GM18868 (cell line): ENCODE results near the gene HEPACAM2.

ENCODE experiments used
- ATAC-seq: cut with Tn5 transposase; IDR thresholded peaks from one replicate; pipeline ENCODE4 v1.9.1; 2021; ENCODE audit warnings: mild to moderate bottlenecking, moderate library complexity; ENCODE audit not compliant: unreplicated experiment

Gene HEPACAM2

DNA sequence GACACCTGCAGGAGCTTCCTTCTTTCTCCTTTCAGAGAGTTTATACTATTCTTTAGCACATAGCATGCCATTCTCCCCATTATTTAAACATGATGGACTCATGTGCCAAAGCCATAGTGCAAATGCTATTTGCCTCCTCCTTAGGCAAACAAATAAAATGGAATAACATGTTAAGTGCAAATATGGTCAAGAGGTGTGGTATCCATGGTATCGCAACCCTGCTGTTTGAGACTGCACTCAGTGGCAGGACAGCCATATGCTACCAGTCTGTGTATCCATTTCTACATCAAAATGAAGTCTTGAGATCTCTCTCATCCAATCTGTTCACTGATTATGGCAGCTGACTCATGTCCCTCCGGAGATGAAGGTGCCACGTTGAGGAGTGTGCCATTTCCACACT, 22.8 kb downstream of the HEPACAM2 start:
- no peak for ATAC-seq

DNA sequence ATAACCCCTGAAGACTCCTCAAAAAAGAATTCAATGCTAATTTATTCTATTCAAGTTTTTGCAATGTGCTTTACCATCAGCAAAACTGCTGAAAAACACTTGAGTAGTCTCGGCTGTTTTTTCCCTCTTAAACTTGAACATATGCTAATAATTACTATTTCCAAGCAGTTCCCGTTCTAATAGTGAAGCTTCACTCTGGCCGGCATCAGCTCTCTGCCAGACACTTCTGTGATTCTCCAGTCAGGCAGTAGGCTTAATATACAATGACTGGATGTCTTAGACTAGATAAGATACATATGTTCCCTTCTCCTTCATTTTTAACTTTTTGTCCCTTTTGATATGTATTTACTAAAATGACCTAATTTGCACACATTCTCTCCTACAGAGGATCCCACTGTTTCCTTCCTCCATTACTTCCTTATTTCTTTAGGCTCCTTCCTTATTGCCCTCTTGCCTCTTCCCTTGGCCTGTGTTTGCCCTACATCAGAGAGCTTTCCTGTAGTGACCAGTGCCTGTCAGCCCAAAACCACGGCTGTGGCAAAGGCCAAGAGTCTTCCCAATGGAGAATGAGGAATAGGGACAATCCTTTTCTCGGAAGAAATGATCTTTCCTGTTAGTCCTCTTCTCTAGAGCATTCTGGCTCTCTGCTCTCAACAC, 23.5 kb downstream of the HEPACAM2 start:
- no peak for ATAC-seq

DNA sequence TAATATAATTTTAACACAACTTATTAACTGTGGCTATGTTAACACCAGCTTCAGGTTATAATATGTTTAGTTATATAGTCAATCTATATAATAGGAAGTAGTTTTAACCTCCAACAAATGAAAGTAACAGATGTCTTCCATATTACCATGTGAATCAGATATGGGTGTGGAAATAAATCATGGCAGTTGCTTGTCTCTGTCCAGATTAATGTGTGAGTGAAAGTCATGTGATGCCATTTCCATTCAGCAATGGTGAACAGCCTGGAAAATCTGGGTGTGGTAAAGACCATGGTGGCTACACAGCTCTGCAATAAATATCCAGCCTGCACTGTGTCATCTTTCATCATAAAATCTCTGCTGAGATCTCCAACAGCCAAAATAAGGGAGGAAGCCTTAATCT, 27.8 kb downstream of the HEPACAM2 start:
- ATAC-seq, result no peak

DNA sequence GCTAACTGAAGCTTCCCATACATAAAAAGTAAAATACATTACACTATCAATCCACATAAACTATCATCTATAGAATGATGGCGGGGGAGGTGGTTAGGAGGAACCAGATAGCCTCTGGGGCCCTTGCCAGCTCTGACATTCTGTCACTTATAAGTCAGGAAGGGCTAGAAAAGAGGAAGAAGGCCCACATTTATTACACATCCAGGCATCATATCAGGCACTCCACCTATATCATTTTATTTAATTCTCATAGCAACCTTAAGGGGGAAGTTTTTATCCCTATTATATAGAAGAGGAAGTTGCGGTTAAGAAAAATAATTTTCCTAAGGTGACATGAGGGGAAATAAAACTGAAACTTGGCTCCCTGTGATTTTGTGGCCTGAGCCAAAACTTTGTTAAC, 29.9 kb downstream of the HEPACAM2 start:
- no peak for ATAC-seq

DNA sequence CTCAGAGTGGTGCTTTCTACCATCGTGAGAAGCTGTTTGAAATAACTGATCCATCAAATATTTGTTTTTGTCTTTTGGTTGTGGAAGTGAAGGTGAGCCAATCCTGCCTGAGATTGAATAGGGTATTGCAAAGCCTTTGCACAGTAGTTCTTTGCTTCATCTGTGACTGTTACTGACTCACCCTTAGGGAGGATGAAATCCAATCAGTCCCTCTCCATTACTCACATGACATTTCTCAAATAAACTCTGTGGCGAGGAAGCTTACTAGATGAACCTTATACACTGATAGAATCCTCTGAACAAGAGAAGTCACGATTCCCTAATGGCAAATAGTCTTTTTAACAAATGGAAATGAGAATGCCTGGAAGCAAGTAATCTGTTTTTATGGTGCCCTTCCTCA, 31.9 kb downstream of the HEPACAM2 start:
- ATAC-seq, result no peak

DNA sequence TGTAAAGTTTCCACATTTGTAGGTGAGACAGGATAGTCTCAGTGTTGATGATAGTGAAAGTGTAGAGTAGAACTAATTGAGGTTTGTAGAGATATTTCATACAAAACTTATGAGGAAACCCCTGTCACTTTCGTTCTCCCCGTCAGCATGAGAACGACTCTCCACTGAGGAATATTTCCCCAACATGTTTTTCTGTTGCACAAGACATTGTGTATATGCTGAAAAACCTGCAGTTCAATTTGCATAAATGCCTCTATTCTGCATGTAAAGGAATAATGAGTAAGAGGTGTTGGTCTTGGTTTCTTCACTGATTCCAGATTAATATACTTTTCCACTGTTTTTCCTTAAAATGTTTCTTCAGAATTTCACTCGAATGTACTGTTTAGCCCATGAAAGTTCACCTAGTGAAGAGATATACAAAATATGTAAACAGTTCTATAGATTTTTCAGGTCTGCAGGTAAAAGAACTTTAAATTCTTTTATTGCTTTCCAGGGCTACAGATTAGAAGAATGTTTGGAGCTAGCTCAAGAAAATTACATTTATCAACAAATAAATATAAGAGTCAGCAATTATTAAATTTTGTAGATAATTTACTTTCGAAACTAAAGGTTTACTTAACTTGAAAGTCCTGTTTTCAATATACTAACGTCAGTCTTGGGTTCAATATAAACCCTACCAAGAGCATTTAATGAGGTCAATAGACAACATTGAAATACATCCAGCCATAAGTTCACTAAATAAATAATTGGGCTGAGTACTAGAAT, 37.2 kb downstream of the HEPACAM2 start:
- no peak for ATAC-seq

DNA sequence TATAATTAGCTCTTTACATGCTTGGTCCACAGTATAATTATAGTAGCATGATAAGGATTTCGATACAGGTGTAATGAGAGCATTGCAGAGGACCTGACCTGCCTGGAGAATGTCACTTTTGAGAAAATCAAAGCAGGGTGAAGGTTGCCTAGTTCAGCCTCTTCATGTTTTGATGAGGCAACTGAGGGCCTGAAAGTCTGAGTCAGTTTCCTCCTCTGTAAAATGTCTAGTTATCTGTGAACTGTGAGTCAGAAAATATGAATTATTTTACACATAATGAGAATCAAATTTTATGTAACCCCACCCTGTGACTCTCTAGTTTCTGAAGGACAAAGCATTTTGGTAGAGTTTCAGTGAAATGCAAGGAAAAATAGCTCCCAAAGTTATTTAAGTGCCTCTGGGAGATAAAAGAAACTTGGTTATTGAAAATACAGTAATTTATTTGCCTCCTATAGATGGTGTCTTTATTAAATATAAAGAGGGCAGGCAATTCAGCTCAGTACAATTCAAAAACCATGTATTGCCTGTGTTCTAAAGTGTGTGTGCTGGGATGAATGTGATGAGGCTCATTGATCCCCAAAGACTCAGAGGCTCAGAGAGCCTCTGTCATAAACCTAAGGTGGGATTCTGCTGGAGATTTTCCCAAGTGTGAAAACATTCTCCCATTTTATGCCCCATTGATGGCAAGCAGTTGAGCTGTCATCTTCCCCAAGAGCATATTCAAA, 40.8 kb downstream of the HEPACAM2 start:
- no peak for ATAC-seq

DNA sequence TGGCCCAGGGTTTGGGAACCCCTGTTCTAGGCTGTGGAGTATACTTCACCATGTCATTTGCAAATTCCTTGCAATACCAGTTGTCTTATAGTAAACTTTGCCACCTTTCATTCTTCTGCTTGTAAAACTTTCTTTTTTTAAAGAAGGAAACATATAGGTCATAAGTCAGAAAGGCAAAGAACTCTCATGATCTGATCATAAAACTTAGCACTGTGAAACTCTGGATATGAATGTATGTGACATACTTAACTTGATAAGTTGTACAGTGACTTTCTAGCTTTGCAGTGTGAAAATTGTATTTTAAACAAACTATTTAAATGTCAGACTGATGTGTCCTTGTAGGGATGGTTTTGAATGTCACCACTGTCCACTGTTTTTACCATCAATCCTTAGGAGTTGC, 47.1 kb downstream of the HEPACAM2 start:
- ATAC-seq, result no peak

DNA sequence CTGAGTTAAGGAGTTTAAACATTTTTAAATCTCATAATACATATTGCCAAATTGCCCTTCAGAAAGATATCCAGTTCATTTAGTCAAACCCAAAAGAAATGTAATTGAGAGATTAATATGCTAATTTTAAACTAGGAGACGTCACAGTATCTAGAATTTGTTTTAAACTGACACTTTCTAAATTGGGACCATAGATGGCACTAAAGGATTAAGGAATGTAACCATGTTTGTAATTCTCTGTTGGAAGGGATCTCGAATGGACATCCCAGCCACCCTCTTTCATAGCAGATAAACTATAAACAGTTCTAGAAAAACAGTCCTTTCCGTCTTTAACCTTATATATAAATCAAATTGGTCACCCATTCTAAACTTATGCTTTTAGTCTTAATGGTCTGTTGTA, 48.1 kb downstream of the HEPACAM2 start:
- no peak for ATAC-seq

DNA sequence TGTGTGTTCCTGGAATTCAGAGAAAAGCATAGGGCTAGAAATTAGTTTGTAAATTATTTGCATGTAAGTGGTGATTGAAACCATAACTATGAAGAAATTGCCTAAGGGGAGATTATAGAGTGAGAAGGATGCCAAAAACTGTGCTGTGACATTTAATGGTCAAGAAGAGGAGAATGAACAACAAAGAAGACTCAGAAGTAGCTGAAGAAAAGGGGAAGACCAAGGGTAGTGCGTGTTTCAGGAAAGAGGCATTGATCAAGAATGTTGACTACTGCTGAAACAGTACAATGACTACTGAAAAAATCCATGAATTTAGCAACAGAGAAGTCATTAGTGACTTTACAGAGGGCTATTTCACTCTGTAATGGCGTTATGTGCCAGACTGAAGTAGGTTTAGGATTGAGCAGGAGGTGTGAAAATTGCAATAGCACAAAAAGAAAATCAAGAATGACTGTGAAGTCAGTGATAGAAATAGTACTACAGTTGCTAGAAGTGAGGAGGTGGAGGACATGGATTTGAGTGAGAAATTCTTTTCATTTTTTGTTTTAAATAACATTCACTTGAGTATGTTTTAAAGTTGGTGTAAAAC, 49.2 kb downstream of the HEPACAM2 start:
- ATAC-seq, result no peak

DNA sequence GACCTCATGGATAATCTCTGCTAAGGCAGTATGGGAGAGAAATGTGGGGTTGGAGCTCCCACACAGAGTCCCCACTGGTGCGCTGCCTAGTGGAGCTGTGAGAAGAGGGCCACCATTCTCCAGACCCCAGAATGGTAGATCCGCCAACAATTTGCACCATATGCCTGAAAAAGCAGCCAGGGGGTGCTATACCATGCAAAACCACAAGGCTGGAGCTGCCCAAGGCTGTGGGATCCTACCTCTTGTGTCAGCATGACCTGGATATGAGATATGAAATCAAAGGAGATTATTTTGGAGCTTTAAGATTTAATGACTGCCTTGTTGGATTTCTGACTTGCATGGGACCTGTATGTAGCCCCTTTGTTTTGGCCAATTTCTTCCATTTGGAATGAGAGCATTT, 51.0 kb downstream of the HEPACAM2 start:
- ATAC-seq, result no peak

DNA sequence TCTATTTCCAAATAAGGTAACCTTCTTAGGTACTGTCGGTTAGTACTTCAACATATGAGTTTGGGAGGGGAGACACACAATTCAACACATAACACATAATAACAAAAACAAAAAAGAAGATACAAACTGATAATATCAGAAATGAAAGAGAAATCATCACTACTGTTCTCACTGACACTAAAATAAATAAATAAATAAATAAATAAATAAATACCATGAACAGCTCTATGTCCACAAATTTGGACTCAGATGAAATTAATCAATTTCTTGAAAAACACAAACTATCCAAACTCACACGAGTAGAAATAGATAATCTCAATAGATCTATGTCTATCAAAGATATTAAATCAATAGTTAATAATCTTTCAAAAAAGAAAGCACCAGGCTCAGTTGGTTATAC, 53.6 kb downstream of the HEPACAM2 start:
- no peak for ATAC-seq

DNA sequence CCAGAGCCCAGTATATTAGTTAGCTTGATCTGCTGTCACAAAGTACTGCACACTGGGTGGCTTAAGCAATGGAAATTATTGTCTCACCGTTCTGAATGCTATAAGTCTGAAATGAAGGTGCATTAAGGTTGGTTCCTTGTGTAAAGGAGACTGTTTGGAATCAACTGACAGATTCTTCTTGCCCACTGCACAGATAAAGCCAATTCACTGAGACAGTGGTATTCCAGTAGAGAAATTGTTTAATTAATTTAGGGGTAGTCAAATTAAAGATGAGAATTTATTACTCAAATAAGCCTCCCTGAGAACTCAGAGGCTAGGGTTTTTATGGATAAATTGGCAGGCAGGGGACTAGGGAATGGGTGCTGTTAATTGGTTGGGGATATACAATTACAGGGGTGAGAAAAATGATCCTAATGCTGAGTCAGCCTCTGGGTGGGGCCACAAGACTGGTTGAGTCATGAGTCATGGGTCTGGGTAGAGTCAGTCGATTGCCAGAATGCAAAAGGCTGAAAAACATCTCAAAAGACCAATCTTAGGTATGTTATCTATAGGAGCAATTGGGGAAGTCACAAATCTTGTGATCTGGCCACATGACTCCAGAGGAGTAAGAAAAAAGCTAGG, 54.6 kb downstream of the HEPACAM2 start:
- ATAC-seq, result no peak

DNA sequence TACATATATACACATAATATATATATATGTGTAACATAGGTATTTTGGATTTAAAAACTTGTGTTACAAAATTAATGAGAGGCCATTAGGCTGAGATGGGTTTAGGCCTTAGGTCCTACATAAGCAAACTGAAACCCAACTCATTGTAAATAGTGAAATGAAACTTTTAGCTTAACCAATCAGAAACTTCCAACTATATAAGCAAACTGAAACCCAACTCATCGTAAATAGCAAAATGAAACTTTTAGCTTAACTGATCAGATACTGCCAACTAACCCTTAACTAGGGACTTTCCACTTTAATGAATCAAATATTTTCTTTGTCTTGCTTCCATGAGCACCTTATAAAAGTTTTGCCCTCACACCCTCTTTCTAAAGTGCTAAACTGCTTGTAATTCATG, 60.8 kb downstream of the HEPACAM2 start:
- ATAC-seq, result peak; percentile 100

DNA sequence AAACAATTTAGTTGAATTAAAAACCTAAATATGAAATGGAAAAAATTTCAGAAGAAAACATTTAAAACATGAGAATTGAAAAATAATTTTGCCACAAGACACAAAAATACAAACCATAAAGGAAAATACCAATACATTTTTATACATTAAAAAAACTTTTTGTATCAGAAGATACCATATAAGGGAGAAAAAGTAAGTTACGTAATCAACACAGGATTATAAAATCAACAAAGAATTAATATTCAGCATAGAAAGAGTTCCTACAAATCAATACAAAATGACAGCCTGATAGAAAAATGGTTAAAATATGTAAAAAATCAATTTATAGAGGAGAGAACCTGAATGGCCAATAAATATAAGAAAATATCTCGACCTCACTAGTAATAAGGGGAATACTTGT, 61.5 kb downstream of the HEPACAM2 start:
- ATAC-seq, result no peak

DNA sequence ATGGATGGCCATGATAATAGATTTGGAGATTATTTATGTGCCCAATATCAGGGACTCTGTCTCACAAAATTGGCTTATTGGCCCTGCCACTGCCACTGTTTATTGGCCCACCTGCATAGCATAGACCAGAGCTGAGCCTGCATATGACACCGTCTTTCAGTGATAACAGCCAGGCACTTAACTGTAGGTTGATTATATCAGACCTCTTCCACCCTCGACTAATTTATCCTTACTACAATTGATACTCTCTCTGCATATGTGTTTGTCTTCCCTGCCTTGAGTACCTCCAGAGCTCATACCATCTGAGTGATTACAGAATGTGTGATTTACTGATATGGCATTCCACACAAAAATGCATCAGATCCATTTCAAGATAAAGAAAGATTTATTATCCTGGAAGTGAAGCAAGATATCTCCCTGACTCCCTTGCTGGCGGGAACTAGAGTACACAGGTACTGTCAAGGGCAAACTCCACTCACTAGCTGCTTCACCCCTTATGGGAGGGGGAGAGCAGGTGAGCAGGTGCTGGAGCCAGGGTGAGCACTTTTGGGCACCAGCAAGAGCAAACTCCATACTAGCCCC, 65.0 kb downstream of the HEPACAM2 start:
- ATAC-seq, result no peak

DNA sequence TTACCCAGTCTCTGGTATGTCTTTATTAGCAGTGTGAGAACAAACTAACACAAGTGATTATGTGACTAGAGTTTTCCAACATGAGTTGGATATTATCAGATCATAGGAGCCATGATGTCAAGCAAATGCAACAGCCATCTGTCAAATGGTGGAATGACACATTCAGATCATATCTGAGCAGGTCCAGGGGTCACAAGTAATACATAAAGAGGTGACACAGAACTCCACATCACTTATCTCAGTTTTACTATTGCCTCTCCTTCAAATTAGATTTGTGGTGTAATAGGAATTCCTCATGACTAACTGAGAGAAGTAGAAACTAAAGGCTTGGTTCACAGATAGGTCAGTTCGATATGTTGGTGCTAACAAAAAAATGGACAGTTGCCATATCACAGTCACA, 65.9 kb downstream of the HEPACAM2 start:
- ATAC-seq, result no peak

DNA sequence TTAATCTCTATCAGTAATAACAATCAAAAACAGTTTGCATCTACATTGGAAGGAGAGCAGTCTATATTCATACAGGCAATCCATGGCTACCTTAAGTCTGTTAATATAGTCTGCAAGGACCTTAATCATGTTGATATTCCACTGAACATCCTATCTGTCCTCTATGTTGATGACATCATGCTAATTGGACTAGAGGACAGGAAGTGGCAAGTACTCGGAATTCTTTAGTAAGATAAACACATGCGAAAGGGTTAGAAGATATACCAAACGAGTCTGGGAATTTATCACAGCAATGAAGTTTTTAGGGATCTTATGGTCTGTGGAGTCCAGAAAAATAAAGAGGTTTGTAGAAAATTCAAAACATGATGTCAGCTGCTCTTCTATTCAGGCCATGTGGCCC, 66.8 kb downstream of the HEPACAM2 start:
- ATAC-seq, result no peak

DNA sequence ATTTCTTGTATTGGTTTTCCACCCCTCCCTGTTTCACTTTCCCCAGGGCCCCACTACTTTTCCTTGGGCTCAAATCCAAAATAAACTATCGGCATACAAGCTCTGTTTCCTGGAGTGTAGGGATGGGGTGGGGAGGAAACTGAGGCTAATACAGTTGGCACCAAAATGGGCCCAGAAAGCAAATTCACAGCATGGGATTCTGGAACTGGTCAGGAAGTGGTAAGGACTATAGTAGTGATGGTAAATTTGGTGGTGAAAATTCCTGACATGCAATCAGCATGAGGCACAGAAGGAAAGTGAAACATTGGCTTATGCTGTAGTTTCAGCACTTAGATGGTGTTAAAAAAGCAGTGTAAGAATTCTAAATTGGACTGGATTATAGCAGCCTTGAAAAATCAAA, 69.4 kb downstream of the HEPACAM2 start:
- no peak for ATAC-seq

DNA sequence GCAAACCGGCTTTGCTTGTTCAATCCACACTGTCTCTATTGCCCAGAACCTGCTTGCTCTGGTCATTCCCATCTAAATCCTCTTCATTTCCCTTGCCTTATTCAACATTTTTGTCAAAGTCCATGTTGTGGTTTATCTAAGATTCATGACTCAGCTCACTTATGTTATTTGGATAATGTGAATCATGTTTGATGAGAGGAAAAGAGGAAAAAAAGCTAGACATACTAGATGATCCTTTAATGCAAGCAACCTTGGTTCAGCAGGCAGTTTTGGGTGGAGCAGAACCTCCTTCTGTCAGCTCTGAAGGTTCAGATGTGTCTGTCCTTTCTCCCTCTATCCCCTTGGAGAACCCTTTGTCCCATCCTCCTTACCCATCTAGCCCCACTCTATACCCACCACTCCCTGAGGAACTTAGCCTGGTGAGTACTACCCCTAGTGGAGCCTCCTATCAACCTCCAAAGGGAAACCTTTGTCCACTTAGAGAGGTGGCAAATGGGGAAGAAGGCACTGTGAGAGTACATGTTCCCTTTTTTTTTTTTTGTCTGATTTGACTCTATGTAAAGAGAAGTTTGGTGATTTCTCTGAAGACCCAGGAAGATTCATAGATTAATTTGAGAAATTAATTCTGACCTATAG, 76.0 kb downstream of the HEPACAM2 start:
- ATAC-seq, result no peak
